CD4-positive, CD25-positive, alpha-beta regulatory T cell (primary cell): ENCODE data around the gene LRCH3. TPM values are rescaled to one million over a fixed set of nuclear protein-coding genes. Genes with fewer than 3 reads are reported as not detected.

Experiments used
- ATAC-seq, 2 donors: fragments of 150-1000 bp; cut with Tn5 transposase; one replicate each; pipeline ENCODE4 v1.10.0; 2021; ENCODE audit warnings: low read depth in 2 of 2, moderate number of reproducible peaks in 2 of 2, moderate library complexity in 1 of 2
- DNase-seq, 3 donors: peaks; one replicate each; pipeline versions ENCODE4 v3.0.0 to v3.0.0-alpha.2; 2012 to 2022; ENCODE audit warnings: mixed read lengths in 1 of 3
- H3K27ac ChIP-seq: one replicate; pipeline ENCODE4 v1.7.0; 2013; ENCODE audit warnings: mild to moderate bottlenecking, low read length; ENCODE audit not compliant: insufficient read depth, poor library complexity, severe bottlenecking
- H3K27me3 ChIP-seq: one replicate; pipeline ENCODE4 v1.7.0; 2013; ENCODE audit warnings: low read length; ENCODE audit not compliant: control insufficient read depth, insufficient read depth
- H3K36me3 ChIP-seq: one replicate; pipeline ENCODE4 v1.7.0; 2013; ENCODE audit warnings: mild to moderate bottlenecking, low read length, moderate library complexity; ENCODE audit not compliant: control insufficient read depth, insufficient read depth
- H3K4me1 ChIP-seq: 2 replicates; pipeline ENCODE4 v1.7.0; 2013; ENCODE audit warnings: mild to moderate bottlenecking, low read length; ENCODE audit not compliant: insufficient read depth, control insufficient read depth, poor library complexity, severe bottlenecking
- H3K4me3 ChIP-seq: one replicate; pipeline ENCODE4 v1.7.0; 2013; ENCODE audit warnings: low read depth, mild to moderate bottlenecking, low read length, moderate library complexity
- H3K9me3 ChIP-seq, 2 experiments: 1 replicate in 1 of 2; 2 replicates in 1 of 2; pipeline ENCODE4 v1.7.0; 2013; ENCODE audit warnings: low read length in 2 of 2, mild to moderate bottlenecking in 1 of 2, moderate library complexity in 1 of 2; ENCODE audit not compliant: control insufficient read depth in 2 of 2
- H3K27ac Mint-ChIP-seq, 3 donors: one replicate each; pipeline ENCODE4 v1.8.0; 2020 to 2022; ENCODE audit warnings: mild to moderate bottlenecking in 3 of 3, mixed read lengths in 3 of 3, moderate library complexity in 2 of 3
- H3K27me3 Mint-ChIP-seq: one replicate; pipeline ENCODE4 v1.8.0; 2022; ENCODE audit warnings: mild to moderate bottlenecking, mixed read lengths
- H3K36me3 Mint-ChIP-seq: one replicate; pipeline ENCODE4 v1.8.0; 2020; ENCODE audit warnings: mixed read lengths
- H3K4me1 Mint-ChIP-seq, 4 donors: one replicate each; pipeline ENCODE4 v1.8.0; 2020 to 2022; ENCODE audit warnings: mixed read lengths in 4 of 4, mild to moderate bottlenecking in 1 of 4
- H3K4me3 Mint-ChIP-seq, 4 donors: one replicate each; pipeline ENCODE4 v1.8.0; 2020 to 2022; ENCODE audit warnings: mild to moderate bottlenecking in 4 of 4, mixed read lengths in 4 of 4, moderate library complexity in 3 of 4
- H3K9me3 Mint-ChIP-seq, 7 donors: one replicate each; pipeline ENCODE4 v1.8.0; 2020 to 2022; ENCODE audit warnings: mixed read lengths in 7 of 7, mild to moderate bottlenecking in 3 of 7, moderate library complexity in 2 of 7
- polyA plus RNA-seq, 4 donors: library from polyadenylated mRNA; unstranded; fragments of 300-500 nt; fragmentation: Illumina TruSeq; gene quantifications; one replicate each; pipeline ENCODE4 v1.2.3, GENCODE V29; 2021
- total RNA-seq: library from RNA; stranded (reverse); gene quantifications from one replicate; pipeline ENCODE4 v1.2.3, GENCODE V29; 2022

The LRCH3 gene
- total and polyA plus RNA-seq, 5 donors from 2014 or later: 12.2 to 66.1 (median 17.5) TPM

- Histone ChIP-seq H3K36me3 (peaks cover 51% of the 10 kb centered on the region), H3K27me3 (no peaks in the 10 kb centered on the region), H3K4me1 (no peaks in the 10 kb centered on the region), H3K27ac (no peak overlapping the region), H3K4me3 (no peak overlapping the region), H3K9me3 (no peaks in the 10 kb centered on the region)
- Mint-ChIP-seq H3K27me3 (no peaks in the 10 kb centered on the region), H3K4me3 (no peak overlapping the region), H3K27ac (no peak overlapping the region), H3K4me1 (peaks cover 0 to 11% (median 3%) of the 10 kb centered on the region in 4 donors), H3K36me3 (peaks cover 37% of the 10 kb centered on the region), H3K9me3 (no peaks in the 10 kb centered on the region)
- DNase-seq: no peak
- ATAC-seq: no peak
These were observed 67.1 kb downstream of the LRCH3 start for GRCh38 chr3:197858133-197858532.

GRCh38 chr3:197858598-197858997, 67.5 kb downstream of the LRCH3 start:
- H3K36me3 Mint-ChIP-seq: peaks cover 34% of the 10 kb centered on the region
- no peaks in the 10 kb centered on the region for H3K27me3 ChIP-seq
- H3K4me1 Mint-ChIP-seq: peaks cover 0 to 11% (median 3%) of the 10 kb centered on the region in 4 donors
- H3K4me3 Mint-ChIP-seq: no peak overlapping the region
- no peaks in the 10 kb centered on the region for H3K9me3 ChIP-seq
- ATAC-seq (no peak), DNase-seq (no peak)
- peaks cover 46% of the 10 kb centered on the region for H3K36me3 ChIP-seq
- H3K4me3 ChIP-seq: no peak overlapping the region
- no peaks in the 10 kb centered on the region for H3K9me3 Mint-ChIP-seq
- no peak overlapping the region for H3K27ac ChIP-seq
- no peak overlapping the region for H3K27ac Mint-ChIP-seq
- H3K4me1 ChIP-seq: no peaks in the 10 kb centered on the region
- H3K27me3 Mint-ChIP-seq: no peaks in the 10 kb centered on the region

GRCh38 chr3:197866035-197866434, 75.0 kb downstream of the LRCH3 start:
- no peak for ATAC-seq
- Histone ChIP-seq H3K4me3 (no peak overlapping the region), H3K4me1 (peaks cover 6% of the 10 kb centered on the region), H3K27ac (no peak overlapping the region), H3K9me3 (no peaks in the 10 kb centered on the region), H3K36me3 (peaks cover 22% of the 10 kb centered on the region), H3K27me3 (no peaks in the 10 kb centered on the region)
- no peak for DNase-seq
- H3K9me3 Mint-ChIP-seq: peaks cover 0 to 5% (median 0%) of the 10 kb centered on the region in 7 donors
- H3K36me3 Mint-ChIP-seq: peaks cover 9% of the 10 kb centered on the region
- no peaks in the 10 kb centered on the region for H3K27me3 Mint-ChIP-seq
- no peak overlapping the region for H3K4me3 Mint-ChIP-seq
- H3K4me1 Mint-ChIP-seq: peaks cover 8 to 14% (median 10%) of the 10 kb centered on the region in 4 donors
- H3K27ac Mint-ChIP-seq: no peak overlapping the region

GRCh38 chr3:197873329-197873728, 82.3 kb downstream of the LRCH3 start:
- Mint-ChIP-seq H3K27me3 (no peaks in the 10 kb centered on the region), H3K4me1 (peaks cover 6 to 9% (median 7%) of the 10 kb centered on the region in 4 donors), H3K27ac (peak overlapping the region in 1 of 3 donors; percentile 18), H3K36me3 (peaks cover 38% of the 10 kb centered on the region), H3K9me3 (peaks cover 0 to 3% (median 0%) of the 10 kb centered on the region in 7 donors), H3K4me3 (no peak overlapping the region)
- H3K36me3 ChIP-seq: peaks cover 48% of the 10 kb centered on the region
- DNase-seq (no peak), ATAC-seq (no peak)
- H3K27me3 ChIP-seq: no peaks in the 10 kb centered on the region
- no peak overlapping the region for H3K27ac ChIP-seq
- H3K9me3 ChIP-seq: no peaks in the 10 kb centered on the region
- no peak overlapping the region for H3K4me3 ChIP-seq
- H3K4me1 ChIP-seq: peaks cover 6% of the 10 kb centered on the region

- H3K9me3 Mint-ChIP-seq: no peaks in the 10 kb centered on the region
- no peak overlapping the region for H3K4me3 Mint-ChIP-seq
- DNase-seq (no peak), ATAC-seq (no peak)
- no peaks in the 10 kb centered on the region for H3K27me3 Mint-ChIP-seq
- no peaks in the 10 kb centered on the region for H3K4me1 ChIP-seq
- H3K4me1 Mint-ChIP-seq: peaks cover 0 to 4% (median 1%) of the 10 kb centered on the region in 4 donors
- H3K4me3 ChIP-seq: no peak overlapping the region
- H3K36me3 ChIP-seq: peaks cover 55% of the 10 kb centered on the region
- no peaks in the 10 kb centered on the region for H3K9me3 ChIP-seq
- peaks cover 45% of the 10 kb centered on the region for H3K36me3 Mint-ChIP-seq
- no peaks in the 10 kb centered on the region for H3K27me3 ChIP-seq
- no peak overlapping the region for H3K27ac ChIP-seq
- H3K27ac Mint-ChIP-seq: no peak overlapping the region
These were observed 83.0 kb downstream of the LRCH3 start for GRCh38 chr3:197874064-197874463.

GRCh38 chr3:197874653-197875052, 83.6 kb downstream of the LRCH3 start:
- Mint-ChIP-seq H3K4me1 (peaks cover 0 to 4% (median 1%) of the 10 kb centered on the region in 4 donors), H3K4me3 (no peak overlapping the region), H3K27me3 (no peaks in the 10 kb centered on the region), H3K36me3 (peaks cover 45% of the 10 kb centered on the region), H3K9me3 (no peaks in the 10 kb centered on the region), H3K27ac (no peak overlapping the region)
- Histone ChIP-seq H3K27me3 (no peaks in the 10 kb centered on the region), H3K27ac (no peak overlapping the region), H3K36me3 (peaks cover 56% of the 10 kb centered on the region), H3K4me1 (no peaks in the 10 kb centered on the region), H3K9me3 (no peaks in the 10 kb centered on the region), H3K4me3 (no peak overlapping the region)
- ATAC-seq (no peak), DNase-seq (no peak)

- Mint-ChIP-seq H3K36me3 (peaks cover 39% of the 10 kb centered on the region), H3K27ac (no peak overlapping the region), H3K4me3 (no peak overlapping the region), H3K9me3 (no peaks in the 10 kb centered on the region), H3K4me1 (peaks cover 0 to 6% (median 5%) of the 10 kb centered on the region in 4 donors), H3K27me3 (no peaks in the 10 kb centered on the region)
- Histone ChIP-seq H3K27me3 (no peaks in the 10 kb centered on the region), H3K9me3 (no peaks in the 10 kb centered on the region), H3K4me3 (no peak overlapping the region), H3K27ac (no peak overlapping the region), H3K36me3 (peaks cover 50% of the 10 kb centered on the region), H3K4me1 (no peaks in the 10 kb centered on the region)
- DNase-seq (no peak), ATAC-seq (no peak)
These were observed 86.8 kb downstream of the LRCH3 start for GRCh38 chr3:197877902-197878301.

GRCh38 chr3:197878427-197878826, 87.4 kb downstream of the LRCH3 start:
- no peaks in the 10 kb centered on the region for H3K9me3 Mint-ChIP-seq
- no peak overlapping the region for H3K4me3 ChIP-seq
- peaks cover 46% of the 10 kb centered on the region for H3K36me3 ChIP-seq
- peak overlapping the region in 2 of 3 donors; percentile 58 to 62 for H3K27ac Mint-ChIP-seq
- no peaks in the 10 kb centered on the region for H3K27me3 ChIP-seq
- H3K36me3 Mint-ChIP-seq: peaks cover 38% of the 10 kb centered on the region
- peak in 1 of 3 donors; percentile 20 for DNase-seq
- H3K4me3 Mint-ChIP-seq: no peak overlapping the region
- no peak for ATAC-seq
- H3K27me3 Mint-ChIP-seq: no peaks in the 10 kb centered on the region
- peaks cover 4 to 6% (median 5%) of the 10 kb centered on the region in 4 donors for H3K4me1 Mint-ChIP-seq
- no peaks in the 10 kb centered on the region for H3K9me3 ChIP-seq
- no peaks in the 10 kb centered on the region for H3K4me1 ChIP-seq
- H3K27ac ChIP-seq: no peak overlapping the region
